ENCODE results near the gene ATXN7L1.

ATXN7L1 gene

GRCh38 chr7:105745681-105746330 is 130.6 kb downstream of the ATXN7L1 start:
- ChIA-PET CTCF (no interaction called here), POLR2A (ENCODE audit: low non-redundant PET) (no interaction called here)

GRCh38 chr7:105744258-105744657 is 132.1 kb downstream of the ATXN7L1 start:
- no peak for DNase-seq (ENCODE audit: low spot score)
- ChIA-PET CTCF (interaction anchor here (0.6 to 1.1 kb wide), 2 partner anchors 16 to 109 kb away, joined by 3 read pairs; no protein-coding TSS in a partner anchor), POLR2A (ENCODE audit: low non-redundant PET) (no interaction called here)
- H3K27ac ChIP-seq: no peak overlapping the region
- no peak for TF ChIP-seq CTCF (conservative IDR thresholded peaks at IDR 0.05; ENCODE audit: low read depth)

More at GRCh38 chr7:105745681-105746330, 130.6 kb downstream of the ATXN7L1 start:
- DNase-seq (ENCODE audit: low spot score): no peak
- no peak for TF ChIP-seq CTCF (conservative IDR thresholded peaks at IDR 0.05; ENCODE audit: low read depth)
- no peak overlapping the region for H3K27ac ChIP-seq

GRCh38 chr7:105743351-105744090 is 132.9 kb downstream of the ATXN7L1 start:
- DNase-seq (ENCODE audit: low spot score): no peak
- POLR2A ChIA-PET (ENCODE audit: low non-redundant PET): no interaction called here
- no peak overlapping the region for H3K27ac ChIP-seq
- no peak for TF ChIP-seq CTCF (conservative IDR thresholded peaks at IDR 0.05; ENCODE audit: low read depth)
- CTCF ChIA-PET: interaction anchor here (1.1 kb wide), 1 partner anchor 17 kb away, joined by 3 read pairs; no protein-coding TSS in a partner anchor

- ChIA-PET POLR2A (ENCODE audit: low non-redundant PET) (no interaction called here), CTCF (no interaction called here)
- DNase-seq (ENCODE audit: low spot score): no peak
- TF ChIP-seq CTCF (conservative IDR thresholded peaks at IDR 0.05; ENCODE audit: low read depth): no peak
- no peak overlapping the region for H3K27ac ChIP-seq
These were observed 133.6 kb downstream of the ATXN7L1 start for GRCh38 chr7:105742787-105743186.

- POLR2A ChIA-PET (ENCODE audit: low non-redundant PET): no interaction called here
- DNase-seq (ENCODE audit: low spot score): no peak
- no peak for TF ChIP-seq CTCF (conservative IDR thresholded peaks at IDR 0.05; ENCODE audit: low read depth)
- CTCF ChIA-PET: no interaction called here
- no peak overlapping the region for H3K27ac ChIP-seq
These were observed 134.4 kb downstream of the ATXN7L1 start for GRCh38 chr7:105741982-105742381.

GRCh38 chr7:105738133-105738532 is 138.3 kb downstream of the ATXN7L1 start:
- DNase-seq (ENCODE audit: low spot score): no peak
- no peak for TF ChIP-seq CTCF (conservative IDR thresholded peaks at IDR 0.05; ENCODE audit: low read depth)
- ChIA-PET POLR2A (ENCODE audit: low non-redundant PET) (no interaction called here), CTCF (interaction anchor here (0.6 kb wide), 1 partner anchor 101 kb away, joined by 4 read pairs; no protein-coding TSS in a partner anchor)
- no peak overlapping the region for H3K27ac ChIP-seq

All from RWPE1 (cell line).